ENCODE results near the gene FAM209B. TPM values are rescaled to one million over a fixed set of nuclear protein-coding genes. Genes with fewer than 3 reads are reported as not detected.
A peak's percentile ranks its signal among the peaks of the same experiment; 100 is the strongest.
"Not testable (repeated sequence)": the region's sequence is repeated elsewhere in the genome, so short reads cannot be mapped to it uniquely, and the experiment has no call there.

FAM209B gene, protein sequence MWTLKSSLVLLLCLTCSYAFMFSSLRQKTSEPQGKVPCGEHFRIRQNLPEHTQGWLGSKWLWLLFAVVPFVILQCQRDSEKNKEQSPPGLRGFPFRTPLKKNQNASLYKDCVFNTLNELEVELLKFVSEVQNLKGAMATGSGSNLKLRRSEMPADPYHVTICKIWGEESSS
- total RNA-seq: 1.2 and 1.4 TPM in 2 replicates

DNA sequence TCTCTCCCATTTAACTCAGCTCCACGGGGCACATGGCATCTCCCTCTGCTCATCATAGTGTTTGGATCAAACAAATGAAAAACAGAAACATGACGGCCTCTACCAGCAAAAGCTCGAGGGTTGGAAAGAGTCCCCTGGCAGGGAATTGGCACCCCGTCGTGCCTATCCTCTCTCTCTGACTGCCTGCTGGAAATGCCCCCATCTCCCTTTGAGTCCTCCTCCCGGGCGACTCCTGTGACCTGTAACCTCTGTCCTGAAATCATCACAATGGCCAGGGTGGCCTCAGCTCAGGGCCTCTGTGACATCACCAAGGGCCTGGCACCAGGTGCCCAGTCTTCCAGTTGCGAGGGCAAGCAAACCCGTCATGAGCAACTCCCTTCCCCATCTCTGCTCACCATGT lies at the start of gene FAM209B:
Gene FAM209B, plus strand, starts transcription at position 301 of the 400 bp plus-strand sequence. Its CDS starts 96 bp downstream, at position 397.
- H3K9me3 Mint-ChIP-seq; H3K27ac Mint-ChIP-seq; DNase-seq (ENCODE audit: low spot score); H3K36me3 Mint-ChIP-seq (ENCODE audit: low read depth); intact Hi-C loops (cut with micrococcal nuclease); H3K27me3 Mint-ChIP-seq (ENCODE audit: insufficient read depth); H3K4me1 Mint-ChIP-seq (ENCODE audit: low read depth); H3K4me3 Mint-ChIP-seq: not testable (repeated sequence)

DNA sequence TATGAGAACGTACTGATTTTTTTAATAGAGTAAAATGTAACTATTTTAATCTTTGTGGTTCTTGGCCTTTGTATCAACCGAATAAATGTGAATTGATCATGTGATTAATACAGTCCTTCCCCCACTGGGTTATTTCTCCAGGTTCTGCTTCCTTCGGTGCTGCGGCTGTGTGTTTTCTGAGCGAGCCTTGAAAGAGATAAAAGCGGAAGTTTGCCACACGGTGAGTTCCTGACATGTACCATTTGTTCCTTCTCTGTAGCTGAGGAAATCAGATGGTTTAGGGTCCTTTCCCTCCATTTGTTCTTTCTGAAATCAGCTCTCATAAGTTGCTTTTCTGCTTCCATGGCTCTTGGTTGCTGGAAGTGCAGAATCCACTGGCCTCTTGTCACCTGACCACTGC lies 49.1 kb upstream of the FAM209B start:
- Mint-ChIP-seq H3K27me3 (ENCODE audit: insufficient read depth) (no peaks in the 10 kb centered on the region), H3K4me1 (ENCODE audit: low read depth) (peaks cover 24% of the 10 kb centered on the region), H3K36me3 (ENCODE audit: low read depth) (peaks cover 56% of the 10 kb centered on the region), H3K9me3 (no peaks in the 10 kb centered on the region), H3K27ac (peak overlapping the region; percentile 76), H3K4me3 (peak overlapping the region; percentile 65)
- no peak for DNase-seq (ENCODE audit: low spot score)
- intact Hi-C loops (cut with micrococcal nuclease): no loop called here

DNA sequence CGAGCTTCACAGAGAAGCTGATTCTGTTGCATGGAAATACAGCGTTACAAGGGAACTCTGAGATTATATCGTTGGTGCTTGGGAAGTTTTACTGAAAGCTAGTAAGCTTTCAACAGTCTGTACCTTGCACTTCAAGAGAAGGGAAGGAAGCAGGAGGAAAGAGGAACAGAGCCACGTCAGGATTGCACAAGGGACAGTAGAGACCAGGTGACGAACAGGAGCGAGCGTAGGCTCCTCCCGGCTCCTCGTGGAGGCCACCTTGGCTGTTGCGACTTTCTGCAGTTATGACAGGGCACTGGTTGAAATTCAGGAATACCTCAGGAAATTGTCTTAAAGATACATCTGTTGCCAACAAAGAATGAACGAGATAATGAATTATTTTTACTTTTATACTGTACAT lies 45.8 kb upstream of the FAM209B start:
- no peaks in the 10 kb centered on the region for H3K27me3 Mint-ChIP-seq (ENCODE audit: insufficient read depth)
- H3K27ac Mint-ChIP-seq: no peak overlapping the region
- peaks cover 54% of the 10 kb centered on the region for H3K36me3 Mint-ChIP-seq (ENCODE audit: low read depth)

DNA sequence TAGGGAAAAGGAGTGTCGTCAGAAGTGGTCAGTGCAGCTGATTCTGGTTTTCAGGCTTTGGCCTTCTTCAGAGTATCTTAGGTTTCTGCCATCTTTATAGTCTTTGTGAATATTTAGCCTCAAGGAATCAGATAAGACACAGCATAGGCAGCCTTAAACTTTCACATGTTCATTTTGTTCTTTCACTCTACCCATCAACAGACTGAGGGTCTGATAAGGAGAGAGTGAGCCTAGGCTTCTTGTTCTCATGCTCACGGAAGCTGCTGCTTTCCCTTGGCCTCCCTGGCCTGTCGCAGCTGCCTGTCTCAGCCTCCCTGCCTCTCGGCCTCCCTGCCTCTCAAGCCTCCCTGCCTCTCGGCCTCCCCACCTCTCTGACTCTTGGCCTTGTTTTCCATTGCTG lies 44.5 kb upstream of the FAM209B start:
- intact Hi-C loops (cut with micrococcal nuclease): no loop called here
- H3K36me3 Mint-ChIP-seq (ENCODE audit: low read depth): peaks cover 53% of the 10 kb centered on the region
- no peaks in the 10 kb centered on the region for H3K9me3 Mint-ChIP-seq
- no peak for DNase-seq (ENCODE audit: low spot score)
- H3K27me3 Mint-ChIP-seq (ENCODE audit: insufficient read depth): no peaks in the 10 kb centered on the region
- peaks cover 22% of the 10 kb centered on the region for H3K4me1 Mint-ChIP-seq (ENCODE audit: low read depth)
- no peak overlapping the region for H3K4me3 Mint-ChIP-seq
- no peak overlapping the region for H3K27ac Mint-ChIP-seq

More for the DNA sequence above, 45.8 kb upstream of the FAM209B start:
- intact Hi-C loops (cut with micrococcal nuclease): no loop called here
- no peak for DNase-seq (ENCODE audit: low spot score)
- Mint-ChIP-seq H3K9me3 (no peaks in the 10 kb centered on the region), H3K4me3 (no peak overlapping the region), H3K4me1 (ENCODE audit: low read depth) (peaks cover 32% of the 10 kb centered on the region)

DNA sequence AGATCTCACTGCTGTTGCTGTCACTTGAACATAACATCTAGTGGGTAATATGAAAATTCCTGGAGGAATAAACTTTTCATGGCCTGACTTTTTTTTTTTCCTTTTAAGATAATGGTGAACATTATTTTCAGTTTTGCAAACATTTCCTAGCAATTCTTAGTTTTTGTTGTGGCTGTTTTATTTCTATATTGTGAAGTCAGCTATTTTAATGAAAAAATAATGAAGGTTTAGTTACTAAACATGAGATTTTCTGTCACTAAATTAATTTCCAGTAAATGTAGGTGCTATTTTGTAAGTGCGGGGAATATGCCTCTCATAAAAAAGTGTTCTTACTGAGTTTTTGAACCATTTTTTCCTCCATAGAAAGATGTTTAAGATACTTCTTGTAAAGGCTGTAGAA lies 31.9 kb upstream of the FAM209B start:
- H3K36me3 Mint-ChIP-seq (ENCODE audit: low read depth): peaks cover 36% of the 10 kb centered on the region
- H3K27ac Mint-ChIP-seq: no peak overlapping the region
- H3K27me3 Mint-ChIP-seq (ENCODE audit: insufficient read depth): no peaks in the 10 kb centered on the region
- no peak for DNase-seq (ENCODE audit: low spot score)
- no peak overlapping the region for H3K4me3 Mint-ChIP-seq
- intact Hi-C loops (cut with micrococcal nuclease): loop anchor here (10.0 kb wide), 1 partner anchor 256 kb away; the partner anchor contains the start of gene MC3R
- H3K9me3 Mint-ChIP-seq: peaks cover 4% of the 10 kb centered on the region
- H3K4me1 Mint-ChIP-seq (ENCODE audit: low read depth): no peaks in the 10 kb centered on the region

DNA sequence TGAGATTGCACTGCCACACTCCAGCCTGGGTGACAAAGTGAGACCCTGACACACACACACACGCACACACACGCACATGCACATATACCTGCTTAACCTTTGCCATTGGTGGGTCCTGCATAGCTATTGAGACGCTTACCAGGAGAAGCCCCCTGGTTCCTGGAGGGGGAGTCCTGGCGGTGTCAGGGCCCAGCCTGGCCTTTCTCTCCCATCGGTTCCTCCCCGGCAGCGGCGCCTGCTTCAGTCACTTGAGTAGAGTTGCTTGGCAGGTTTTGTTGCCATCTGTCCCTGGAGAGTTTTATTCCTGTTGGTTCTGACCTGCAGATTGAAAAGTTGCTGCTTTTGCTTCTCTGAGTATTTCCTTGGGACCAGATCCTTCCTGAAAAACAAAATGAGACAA lies 29.1 kb upstream of the FAM209B start:
- H3K36me3 Mint-ChIP-seq (ENCODE audit: low read depth): peaks cover 28% of the 10 kb centered on the region
- intact Hi-C loops (cut with micrococcal nuclease): loop anchor here (1.0 to 10.0 kb wide), 3 partner anchors 104 to 259 kb away; partner anchors contain the start of genes AURKA, CSTF1 and MC3R
- no peaks in the 10 kb centered on the region for H3K4me1 Mint-ChIP-seq (ENCODE audit: low read depth)
- no peak overlapping the region for H3K4me3 Mint-ChIP-seq
- no peaks in the 10 kb centered on the region for H3K27me3 Mint-ChIP-seq (ENCODE audit: insufficient read depth)
- no peak for DNase-seq (ENCODE audit: low spot score)
- H3K27ac Mint-ChIP-seq: no peak overlapping the region
- no peaks in the 10 kb centered on the region for H3K9me3 Mint-ChIP-seq

DNA sequence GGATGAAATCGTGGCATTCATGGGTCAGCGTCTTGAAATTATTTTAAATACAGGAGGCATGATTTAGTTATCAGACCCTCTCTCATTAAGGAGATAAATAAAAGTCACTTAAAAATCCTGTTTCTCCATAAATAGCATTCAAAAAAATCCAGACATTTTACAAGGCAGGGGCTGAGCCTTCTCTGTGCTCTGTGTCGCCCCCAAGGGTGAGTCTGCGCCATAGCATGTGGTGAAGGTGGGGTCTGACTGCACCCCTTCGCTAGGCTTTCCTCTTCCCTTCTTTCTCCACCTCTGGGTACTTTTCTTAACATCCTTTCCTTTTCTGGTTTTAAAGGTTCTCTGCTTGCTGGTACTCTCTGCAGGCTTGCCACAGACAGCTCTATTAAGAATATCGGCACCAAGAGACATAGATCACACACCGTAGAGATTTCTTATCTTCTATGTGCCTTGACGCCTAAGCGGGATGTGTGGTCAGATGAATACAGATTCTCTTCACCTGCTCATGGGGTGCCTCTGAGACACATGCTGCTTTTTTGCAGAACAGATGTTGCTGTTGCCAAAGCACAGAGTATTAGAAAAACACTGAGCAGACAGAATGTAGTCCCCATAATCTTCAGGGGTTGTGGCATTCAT lies 28.6 kb upstream of the FAM209B start:
- H3K9me3 Mint-ChIP-seq: no peaks in the 10 kb centered on the region
- H3K27ac Mint-ChIP-seq: peak overlapping the region; percentile 63
- intact Hi-C loops (cut with micrococcal nuclease): loop anchor here (1.0 to 10.0 kb wide), 3 partner anchors 104 to 260 kb away; partner anchors contain the start of genes AURKA, CSTF1 and MC3R
- no peak overlapping the region for H3K4me3 Mint-ChIP-seq
- H3K36me3 Mint-ChIP-seq (ENCODE audit: low read depth): peaks cover 27% of the 10 kb centered on the region
- DNase-seq (ENCODE audit: low spot score): no peak
- no peaks in the 10 kb centered on the region for H3K27me3 Mint-ChIP-seq (ENCODE audit: insufficient read depth)
- H3K4me1 Mint-ChIP-seq (ENCODE audit: low read depth): no peaks in the 10 kb centered on the region

DNA sequence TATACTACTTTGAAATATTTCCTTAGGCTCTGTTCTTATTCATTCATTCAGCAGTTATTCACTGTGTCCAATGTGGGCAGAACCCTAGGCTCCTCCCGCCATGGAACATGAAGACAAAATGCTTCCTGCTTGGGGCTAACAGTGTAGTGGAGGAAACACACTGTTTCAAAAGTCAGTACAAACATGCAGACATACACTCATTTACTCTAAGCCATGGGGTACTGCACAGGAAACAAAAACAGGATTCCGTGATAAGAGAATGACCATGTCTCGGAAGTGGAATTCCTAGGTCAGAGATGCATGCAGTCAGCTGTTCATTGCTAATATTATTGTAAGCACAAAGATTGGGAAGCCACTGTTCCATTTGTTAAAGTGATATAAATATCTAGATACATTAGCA lies 26.9 kb upstream of the FAM209B start:
- Mint-ChIP-seq H3K27me3 (ENCODE audit: insufficient read depth) (no peaks in the 10 kb centered on the region), H3K36me3 (ENCODE audit: low read depth) (peaks cover 25% of the 10 kb centered on the region), H3K9me3 (no peaks in the 10 kb centered on the region), H3K4me3 (no peak overlapping the region), H3K27ac (no peak overlapping the region), H3K4me1 (ENCODE audit: low read depth) (no peaks in the 10 kb centered on the region)
- DNase-seq (ENCODE audit: low spot score): no peak
- intact Hi-C loops (cut with micrococcal nuclease): loop anchor here (10.0 kb wide), 1 partner anchor 261 kb away; the partner anchor contains the start of gene MC3R

DNA sequence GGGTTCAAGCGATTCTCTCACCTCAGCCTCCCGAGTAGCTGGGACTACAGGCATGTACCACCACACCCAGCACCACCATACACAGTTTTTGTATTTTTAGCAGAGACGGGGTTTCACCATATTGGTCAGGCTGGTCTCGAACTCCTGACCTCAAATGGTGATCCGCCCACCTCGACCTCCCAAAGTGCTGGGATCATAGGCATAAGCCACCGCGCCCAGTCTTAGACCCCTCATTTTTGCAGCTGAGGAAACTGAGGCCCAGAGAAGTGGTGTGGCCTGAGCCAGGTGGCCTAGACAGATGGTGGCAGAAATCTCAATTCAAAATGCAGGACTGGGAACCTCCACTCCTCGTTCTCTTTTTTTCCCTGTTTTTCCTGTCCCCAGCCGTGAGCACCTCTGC lies 21.1 kb upstream of the FAM209B start:
- H3K27ac Mint-ChIP-seq: no peak overlapping the region
- DNase-seq (ENCODE audit: low spot score): no peak
- no peak overlapping the region for H3K4me3 Mint-ChIP-seq
- intact Hi-C loops (cut with micrococcal nuclease): no loop called here
- no peaks in the 10 kb centered on the region for H3K4me1 Mint-ChIP-seq (ENCODE audit: low read depth)
- no peaks in the 10 kb centered on the region for H3K27me3 Mint-ChIP-seq (ENCODE audit: insufficient read depth)
- no peaks in the 10 kb centered on the region for H3K9me3 Mint-ChIP-seq
- H3K36me3 Mint-ChIP-seq (ENCODE audit: low read depth): peaks cover 7% of the 10 kb centered on the region

DNA sequence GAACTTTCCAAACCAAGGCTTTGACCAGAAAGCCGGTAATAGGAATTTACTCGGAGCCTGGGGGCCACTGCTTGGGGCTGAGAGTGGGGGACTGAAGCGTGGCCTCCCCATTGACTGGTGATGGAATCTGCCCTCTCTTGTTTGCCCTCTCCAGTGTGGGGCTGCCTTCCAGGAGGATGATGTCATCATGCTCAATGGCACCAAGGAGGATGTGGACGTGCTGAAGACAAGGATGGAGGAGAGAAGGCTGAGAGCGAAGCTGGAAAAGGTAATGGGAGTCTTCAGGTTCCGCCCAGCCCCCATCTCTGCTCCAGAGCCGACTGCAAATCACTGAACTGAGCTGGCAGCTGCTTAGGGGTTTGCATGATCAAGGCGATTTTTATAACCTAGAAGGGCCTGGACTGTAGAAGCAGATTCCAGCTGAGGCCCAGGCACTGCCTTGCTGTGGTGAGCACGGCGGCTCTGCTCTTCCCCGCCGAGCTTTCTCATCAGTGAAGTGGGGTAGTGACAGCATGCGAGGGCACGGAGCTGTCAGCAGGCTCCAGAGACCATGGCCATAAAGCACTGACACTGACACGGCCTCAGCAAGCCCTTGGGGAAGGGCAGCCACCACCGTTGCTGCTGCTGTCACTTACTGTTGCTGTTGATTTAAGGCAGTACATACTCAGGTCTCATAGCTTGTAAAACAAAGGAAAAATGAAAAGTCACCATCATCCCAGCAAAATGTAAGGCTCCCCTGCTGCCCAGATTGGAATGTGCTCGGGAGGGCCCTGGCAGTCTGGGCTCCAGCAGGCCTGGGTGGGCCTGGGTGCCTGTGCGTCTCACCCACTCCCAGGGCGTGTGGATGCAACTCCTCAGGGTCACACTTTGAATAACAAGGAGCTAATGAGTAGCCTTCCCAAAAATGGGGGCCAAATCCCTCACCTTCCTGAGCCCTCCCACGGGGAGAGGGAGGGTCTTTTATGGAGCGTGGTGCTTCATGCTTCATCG lies 19.6 kb upstream of the FAM209B start:
- H3K4me1 Mint-ChIP-seq (ENCODE audit: low read depth): no peaks in the 10 kb centered on the region
- no peak overlapping the region for H3K4me3 Mint-ChIP-seq
- H3K27ac Mint-ChIP-seq: no peak overlapping the region
- DNase-seq (ENCODE audit: low spot score): no peak
- intact Hi-C loops (cut with micrococcal nuclease): no loop called here
- H3K9me3 Mint-ChIP-seq: no peaks in the 10 kb centered on the region
- peaks cover 17% of the 10 kb centered on the region for H3K36me3 Mint-ChIP-seq (ENCODE audit: low read depth)
- H3K27me3 Mint-ChIP-seq (ENCODE audit: insufficient read depth): no peaks in the 10 kb centered on the region

DNA sequence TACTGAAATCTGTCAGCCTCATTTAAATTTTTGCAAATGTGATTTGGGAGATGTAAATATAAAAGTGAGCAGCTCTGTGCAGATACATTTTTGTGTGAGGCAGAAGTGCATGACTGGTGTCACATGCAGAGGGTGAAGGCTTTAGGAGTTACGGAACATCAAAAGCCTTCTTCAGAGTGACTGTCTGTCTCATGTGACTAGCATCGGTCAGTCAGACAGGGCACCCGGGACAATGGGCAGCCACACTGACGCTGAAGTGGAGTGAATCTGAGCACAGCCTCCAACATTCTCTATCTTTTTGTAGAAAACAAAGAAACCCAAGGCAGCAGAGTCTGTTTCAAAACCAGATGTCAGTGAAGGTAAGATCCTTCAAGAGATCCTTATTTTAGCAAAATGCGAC lies 16.4 kb upstream of the FAM209B start:
- Mint-ChIP-seq H3K36me3 (ENCODE audit: low read depth) (peaks cover 48% of the 10 kb centered on the region), H3K9me3 (peaks cover 17% of the 10 kb centered on the region), H3K27me3 (ENCODE audit: insufficient read depth) (no peaks in the 10 kb centered on the region), H3K4me1 (ENCODE audit: low read depth) (no peaks in the 10 kb centered on the region), H3K4me3 (no peak overlapping the region), H3K27ac (no peak overlapping the region)
- intact Hi-C loops (cut with micrococcal nuclease): loop anchor here (1.0 kb wide), 1 partner anchor 116 kb away; no protein-coding TSS in a partner anchor
- no peak for DNase-seq (ENCODE audit: low spot score)

DNA sequence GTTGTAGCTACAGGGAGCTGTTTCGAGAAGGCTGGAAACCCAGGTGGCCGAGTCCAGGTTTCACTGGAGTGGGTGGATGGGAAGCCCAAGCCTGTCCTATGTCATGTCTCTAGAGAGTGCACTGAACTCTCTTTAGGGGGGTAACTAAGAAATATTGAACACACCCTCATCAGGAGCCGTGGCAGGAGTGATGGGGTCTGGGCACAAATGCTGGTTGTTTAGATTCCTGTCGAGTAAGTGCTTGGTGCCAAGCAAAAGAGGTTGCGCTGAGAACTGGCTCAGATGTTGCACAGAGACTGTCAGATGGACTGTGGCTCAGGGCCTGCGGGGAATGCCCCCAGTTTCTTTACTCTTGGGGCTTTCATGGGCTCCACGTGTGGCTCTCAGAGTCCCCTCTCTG lies 15.8 kb upstream of the FAM209B start:
- H3K27ac Mint-ChIP-seq: no peak overlapping the region
- DNase-seq (ENCODE audit: low spot score): no peak
- no peaks in the 10 kb centered on the region for H3K4me1 Mint-ChIP-seq (ENCODE audit: low read depth)
- H3K36me3 Mint-ChIP-seq (ENCODE audit: low read depth): peaks cover 49% of the 10 kb centered on the region
- no peak overlapping the region for H3K4me3 Mint-ChIP-seq
- intact Hi-C loops (cut with micrococcal nuclease): no loop called here
- H3K9me3 Mint-ChIP-seq: peaks cover 17% of the 10 kb centered on the region
- no peaks in the 10 kb centered on the region for H3K27me3 Mint-ChIP-seq (ENCODE audit: insufficient read depth)

Data from activated T-helper 1 cell treated with anti-CD3 and anti-CD28 coated beads, Interleukin-12 subunit alpha, Interleukin-12 subunit beta, Interleukin-2, Interleukin-4 antibody, amounts not matched to agents 30 ng/mL and 10 ng/mL and 1 ng/mL, durations not matched to agents 14 hours and 24 hours and 36 hours (primary cell).